Omental fat pad (tissue), 4 donors: ENCODE measurements around the gene DEK. TPM values are rescaled to one million over a fixed set of nuclear protein-coding genes. Genes with fewer than 3 reads are reported as not detected.
"Not testable (repeated sequence)": the region's sequence is repeated elsewhere in the genome, so short reads cannot be mapped to it uniquely, and the experiment has no call there.

Source experiments
- ATAC-seq: fragments of 150-250 bp; one replicate; pipeline ENCODE4 v1.9.1; 2016; ENCODE audit warnings: mild to moderate bottlenecking, moderate library complexity; ENCODE audit not compliant: low FRiP score
- DNase-seq: peaks from one replicate; pipeline ENCODE4 v3.0.0-alpha.2; 2019; ENCODE audit warnings: low spot score
- total RNA-seq, 4 donors: library from RNA; depleted of rRNA; stranded (reverse); fragments of >200 nt; gene quantifications; one replicate each; pipeline ENCODE4 v1.1.0, GENCODE V29; 2016
- TF ChIP-seq, protein P1 (sequence below), 3 donors: fragments of 450-650 bp; IDR thresholded peaks; one replicate each; pipeline ENCODE4 v1.5.1; 2016 to 2017; ENCODE audit warnings: antibody characterized with exemption in 3 of 3, mild to moderate bottlenecking in 3 of 3, moderate library complexity in 2 of 3

The DEK gene
- total RNA-seq, 4 donors from 2014 or later = 68.1 to 106 (median 91.6) TPM

DNA sequence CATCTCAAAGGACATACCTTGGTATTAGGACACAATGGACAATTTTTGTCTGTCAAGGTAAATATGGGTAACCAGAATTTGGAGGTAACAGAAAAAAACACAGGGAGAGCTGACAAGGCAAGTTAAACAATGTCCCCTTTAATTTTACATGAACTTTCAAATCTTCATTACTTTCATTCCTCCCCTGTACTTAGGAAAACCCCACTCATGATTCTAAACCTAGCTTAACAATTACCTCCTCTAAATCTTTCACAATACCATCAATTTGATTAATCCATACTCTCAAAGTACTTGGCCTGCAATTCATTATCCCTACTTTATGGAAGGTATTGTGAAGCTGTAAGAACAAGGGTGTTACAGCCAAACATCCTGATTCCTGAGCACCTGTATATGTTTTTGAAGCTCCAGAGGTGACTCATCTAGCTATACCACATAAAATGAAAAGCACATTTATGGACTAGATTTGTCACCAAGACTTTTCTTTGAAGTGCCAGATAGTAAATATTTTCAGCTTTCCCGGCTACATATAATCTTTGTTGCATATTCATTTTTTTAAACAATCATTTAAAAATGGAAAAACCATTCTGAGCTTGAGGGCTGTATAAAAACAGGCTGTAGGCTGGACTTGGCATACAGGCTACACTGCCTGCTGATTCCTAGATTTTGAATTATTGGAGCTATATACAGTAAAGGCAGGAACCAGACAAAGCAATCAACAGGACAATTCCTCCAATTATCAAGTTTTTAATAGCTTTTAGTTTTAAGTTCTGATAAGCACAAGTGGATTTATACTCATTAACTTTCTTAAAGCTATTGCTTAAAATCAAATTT is 22.9 kb downstream of the DEK start:
- no peak for ATAC-seq
- DNase-seq = no peak
- TF ChIP-seq, protein P1, sequence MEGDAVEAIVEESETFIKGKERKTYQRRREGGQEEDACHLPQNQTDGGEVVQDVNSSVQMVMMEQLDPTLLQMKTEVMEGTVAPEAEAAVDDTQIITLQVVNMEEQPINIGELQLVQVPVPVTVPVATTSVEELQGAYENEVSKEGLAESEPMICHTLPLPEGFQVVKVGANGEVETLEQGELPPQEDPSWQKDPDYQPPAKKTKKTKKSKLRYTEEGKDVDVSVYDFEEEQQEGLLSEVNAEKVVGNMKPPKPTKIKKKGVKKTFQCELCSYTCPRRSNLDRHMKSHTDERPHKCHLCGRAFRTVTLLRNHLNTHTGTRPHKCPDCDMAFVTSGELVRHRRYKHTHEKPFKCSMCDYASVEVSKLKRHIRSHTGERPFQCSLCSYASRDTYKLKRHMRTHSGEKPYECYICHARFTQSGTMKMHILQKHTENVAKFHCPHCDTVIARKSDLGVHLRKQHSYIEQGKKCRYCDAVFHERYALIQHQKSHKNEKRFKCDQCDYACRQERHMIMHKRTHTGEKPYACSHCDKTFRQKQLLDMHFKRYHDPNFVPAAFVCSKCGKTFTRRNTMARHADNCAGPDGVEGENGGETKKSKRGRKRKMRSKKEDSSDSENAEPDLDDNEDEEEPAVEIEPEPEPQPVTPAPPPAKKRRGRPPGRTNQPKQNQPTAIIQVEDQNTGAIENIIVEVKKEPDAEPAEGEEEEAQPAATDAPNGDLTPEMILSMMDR (IDR thresholded peaks at IDR 0.05) = no peak

DNA sequence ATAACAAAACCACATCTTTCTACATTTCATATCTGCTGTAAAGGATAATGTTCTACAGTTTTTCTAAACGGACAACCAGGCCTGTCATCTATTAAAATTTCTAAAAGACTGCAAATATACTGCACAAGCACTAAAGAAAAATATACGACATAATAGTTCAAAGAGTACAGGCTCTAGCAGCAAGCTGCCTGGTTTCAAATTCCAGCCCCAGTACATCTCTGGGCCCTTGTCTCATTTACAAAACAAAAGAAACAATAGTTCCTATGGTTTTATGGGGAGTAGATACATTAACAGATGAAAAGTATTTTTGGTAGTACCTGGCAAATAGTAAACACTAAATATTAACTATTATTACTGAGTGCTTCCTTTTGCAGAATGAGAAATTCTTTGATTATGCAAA is 24.1 kb downstream of the DEK start:
- TF ChIP-seq, protein P1 (IDR thresholded peaks at IDR 0.05) = no peak
- DNase-seq (no peak), ATAC-seq (no peak)

DNA sequence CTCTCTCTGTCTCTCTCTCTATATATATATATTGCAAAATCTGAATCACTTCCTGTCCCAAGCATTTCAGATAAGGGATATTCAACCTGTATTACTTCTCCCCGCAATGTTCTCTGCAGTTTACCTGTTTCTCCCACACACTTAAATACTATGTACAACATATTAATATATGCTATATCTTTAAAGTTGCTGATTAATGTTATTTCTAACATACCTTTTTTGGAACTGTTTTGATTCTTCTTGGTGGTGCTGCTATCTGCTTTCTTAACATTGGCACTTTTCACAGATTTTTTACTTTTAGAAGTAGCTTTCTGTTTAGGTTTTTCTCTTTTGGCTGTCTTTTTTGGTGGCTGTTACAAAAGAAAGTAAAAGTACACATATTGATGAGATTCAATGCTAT is 27.2 kb downstream of the DEK start:
- DNase-seq = no peak
- ATAC-seq = no peak
- TF ChIP-seq, protein P1 (IDR thresholded peaks at IDR 0.05) = no peak

DNA sequence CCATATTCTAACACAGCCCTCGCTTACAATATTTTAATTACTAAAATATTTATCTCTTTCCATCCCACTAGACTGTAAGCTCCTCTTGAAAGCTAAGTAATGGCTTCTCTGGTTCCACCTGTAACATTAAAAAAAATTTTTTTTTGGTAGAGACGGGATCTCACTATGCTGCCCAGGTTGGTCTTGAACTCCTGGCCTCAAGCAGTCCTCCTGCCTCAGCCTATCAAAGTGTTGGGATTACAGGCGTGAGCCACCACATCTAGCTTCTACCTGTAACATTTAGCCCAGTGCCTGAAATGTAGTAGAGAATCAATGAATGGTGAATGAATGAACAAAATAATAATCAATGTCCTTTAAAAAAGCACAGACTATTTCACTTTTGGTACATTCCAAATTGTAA is 28.8 kb downstream of the DEK start:
- TF ChIP-seq, protein P1 (IDR thresholded peaks at IDR 0.05) = no peak
- ATAC-seq = no peak
- no peak for DNase-seq

DNA sequence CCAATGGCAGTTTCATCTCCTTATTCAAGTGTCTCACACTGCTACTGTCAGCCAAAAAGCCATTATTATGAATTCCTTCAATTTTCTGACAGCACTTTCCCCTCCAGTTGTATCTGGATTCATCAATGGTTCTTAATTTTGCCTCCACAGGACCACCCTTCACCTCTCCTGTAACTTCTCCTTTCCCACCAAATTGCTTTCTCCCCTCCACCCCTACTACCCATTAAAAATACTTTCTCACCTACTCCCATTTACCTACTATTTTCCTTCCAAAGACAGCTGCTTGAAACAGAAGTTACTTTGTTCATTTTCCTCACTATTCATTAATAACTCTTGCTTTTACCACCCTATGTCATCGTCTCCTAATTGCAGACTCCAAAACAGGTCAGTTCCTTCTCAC is 29.8 kb downstream of the DEK start:
- TF ChIP-seq, protein P1 (IDR thresholded peaks at IDR 0.05) = no peak
- DNase-seq (no peak), ATAC-seq (no peak)

DNA sequence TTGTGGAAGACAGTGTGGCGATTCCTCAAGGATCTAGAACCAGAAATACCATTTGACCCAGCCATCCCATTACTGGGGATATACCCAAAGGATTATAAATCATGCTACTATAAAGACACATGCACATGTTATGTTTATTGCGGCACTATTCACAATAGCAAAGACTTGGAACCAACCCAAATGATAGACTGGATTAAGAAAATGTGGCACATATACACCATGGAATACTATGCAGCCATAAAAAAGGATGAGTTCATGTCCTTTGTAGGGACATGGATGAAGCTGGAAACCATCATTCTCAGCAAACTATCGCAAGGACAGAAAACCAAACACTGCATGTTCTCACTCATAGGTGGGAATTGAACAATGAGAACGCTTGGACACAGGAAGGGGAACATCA is 30.6 kb downstream of the DEK start:
- not testable (repeated sequence) for DNase-seq, ATAC-seq

DNA sequence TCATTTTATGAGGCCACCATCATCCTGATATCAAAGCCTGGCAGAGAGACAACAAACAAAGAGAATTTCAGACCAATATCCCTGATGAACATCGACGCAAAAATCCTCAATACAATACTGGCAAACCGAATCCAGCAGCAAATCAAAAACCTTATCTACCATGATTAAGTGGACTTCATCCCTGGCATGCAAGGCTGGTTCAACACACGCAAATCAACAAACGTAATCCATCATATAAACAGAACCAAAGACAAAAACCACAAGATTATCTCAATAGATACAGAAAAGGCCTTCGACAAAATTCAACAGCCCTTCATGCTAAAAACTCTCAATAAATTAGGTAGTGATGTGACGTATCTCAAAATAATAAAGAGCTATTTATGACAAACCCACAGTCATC is 32.5 kb downstream of the DEK start:
- ATAC-seq, DNase-seq: not testable (repeated sequence)

DNA sequence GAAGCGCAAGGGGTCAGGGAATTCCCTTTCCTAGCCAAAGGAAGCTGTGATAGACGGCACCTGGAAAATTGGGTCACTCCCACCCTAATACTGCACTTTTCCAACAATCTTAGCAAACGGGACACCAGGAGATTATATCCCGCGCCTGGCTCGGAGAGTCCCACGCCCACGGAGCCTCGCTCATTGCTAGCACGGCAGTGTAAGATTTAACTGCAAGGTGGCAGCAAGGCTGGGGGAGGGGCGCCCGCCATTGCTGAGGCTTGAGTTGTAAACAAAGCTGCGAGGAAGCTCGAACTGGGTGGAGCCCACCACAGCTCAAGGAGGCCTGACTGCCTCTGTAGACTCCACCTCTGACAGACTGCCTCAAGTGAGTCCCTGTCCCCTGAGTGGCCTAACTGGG is 35.7 kb downstream of the DEK start:
- not testable (repeated sequence) for ATAC-seq, DNase-seq

DNA sequence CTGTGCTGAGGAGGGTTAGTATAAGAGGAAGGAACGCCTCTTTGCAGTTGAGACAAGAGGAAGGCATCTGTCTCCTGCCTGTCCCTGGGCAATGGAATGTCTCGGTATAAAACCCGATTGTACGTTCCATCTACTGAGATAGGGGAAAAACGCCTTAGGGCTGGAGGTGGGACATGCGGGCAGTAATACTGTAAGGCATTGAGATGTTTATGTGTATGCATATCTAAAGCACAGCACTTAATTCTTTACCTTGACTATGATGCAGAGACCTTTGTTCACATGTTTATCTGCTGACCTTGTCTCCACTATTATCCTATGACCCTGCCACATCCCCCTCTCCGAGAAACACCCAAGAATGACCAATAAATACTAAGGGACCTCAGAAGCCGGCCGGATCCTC is 37.2 kb downstream of the DEK start:
- ATAC-seq, DNase-seq: not testable (repeated sequence)

DNA sequence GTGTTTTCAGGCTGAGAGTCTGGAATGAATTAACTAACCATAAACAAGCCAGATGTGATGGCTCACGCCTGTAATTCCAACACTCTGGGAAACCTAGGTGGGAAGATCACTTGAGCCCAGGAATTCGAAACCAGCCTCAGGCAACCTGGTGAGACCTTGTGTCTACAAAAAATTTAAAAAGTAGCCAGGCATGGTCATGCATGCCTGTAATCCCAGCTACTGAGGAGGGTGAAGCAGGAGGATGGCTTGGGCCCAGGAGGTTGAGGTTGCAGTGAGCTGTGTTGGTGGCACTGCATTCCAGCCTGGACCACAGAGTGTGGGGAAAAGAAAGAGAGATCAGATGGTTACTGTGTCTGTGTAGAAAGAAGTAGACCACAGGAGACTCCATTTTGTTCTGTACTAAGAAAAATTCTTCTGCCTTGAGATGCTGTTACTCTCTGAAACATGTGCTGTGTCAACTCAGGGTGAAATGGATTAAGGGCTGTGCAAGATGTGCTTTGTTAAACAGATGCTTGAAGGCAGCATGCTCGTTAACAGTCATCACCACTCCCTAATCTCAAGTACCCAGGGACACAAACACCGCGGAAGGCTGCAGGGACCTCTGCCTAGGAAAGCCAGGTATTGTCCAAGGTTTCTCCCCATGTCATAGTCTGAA is 37.8 kb downstream of the DEK start:
- ATAC-seq, DNase-seq: not testable (repeated sequence)
